ENCODE data around the gene INSM2.

Gene INSM2

DNA sequence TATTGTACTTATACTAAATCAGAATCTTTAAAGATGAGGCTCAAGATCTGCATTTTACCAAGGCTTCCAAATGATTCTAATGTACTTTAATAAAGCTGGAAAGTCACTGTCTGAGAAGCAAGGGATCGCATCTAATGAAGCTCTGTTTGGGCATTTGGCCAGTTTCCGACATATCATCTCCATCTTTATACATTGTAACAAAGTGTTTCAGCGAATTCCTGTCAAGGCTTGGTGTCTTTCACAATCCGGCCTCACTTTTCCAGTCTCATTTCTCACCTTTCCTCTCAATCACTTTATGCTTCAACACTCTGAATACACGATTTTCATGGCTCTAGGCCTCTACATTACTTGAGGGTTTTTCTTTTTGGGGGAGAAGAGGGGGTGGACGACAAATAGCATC lies 27.5 kb upstream of the INSM2 start:
- TF ChIP-seq, protein P1, sequence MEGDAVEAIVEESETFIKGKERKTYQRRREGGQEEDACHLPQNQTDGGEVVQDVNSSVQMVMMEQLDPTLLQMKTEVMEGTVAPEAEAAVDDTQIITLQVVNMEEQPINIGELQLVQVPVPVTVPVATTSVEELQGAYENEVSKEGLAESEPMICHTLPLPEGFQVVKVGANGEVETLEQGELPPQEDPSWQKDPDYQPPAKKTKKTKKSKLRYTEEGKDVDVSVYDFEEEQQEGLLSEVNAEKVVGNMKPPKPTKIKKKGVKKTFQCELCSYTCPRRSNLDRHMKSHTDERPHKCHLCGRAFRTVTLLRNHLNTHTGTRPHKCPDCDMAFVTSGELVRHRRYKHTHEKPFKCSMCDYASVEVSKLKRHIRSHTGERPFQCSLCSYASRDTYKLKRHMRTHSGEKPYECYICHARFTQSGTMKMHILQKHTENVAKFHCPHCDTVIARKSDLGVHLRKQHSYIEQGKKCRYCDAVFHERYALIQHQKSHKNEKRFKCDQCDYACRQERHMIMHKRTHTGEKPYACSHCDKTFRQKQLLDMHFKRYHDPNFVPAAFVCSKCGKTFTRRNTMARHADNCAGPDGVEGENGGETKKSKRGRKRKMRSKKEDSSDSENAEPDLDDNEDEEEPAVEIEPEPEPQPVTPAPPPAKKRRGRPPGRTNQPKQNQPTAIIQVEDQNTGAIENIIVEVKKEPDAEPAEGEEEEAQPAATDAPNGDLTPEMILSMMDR (IDR thresholded peaks at IDR 0.05; ENCODE audit: borderline replicate concordance, control extremely low read depth, extremely low read depth, insufficient read depth, missing control alignments): no peak
- in situ Hi-C loops (cut with MboI; ENCODE audit: low sequenced_read_pairs, unreplicated experiment): no loop called here
- DNase-seq (ENCODE audit: low spot score): no peak

DNA sequence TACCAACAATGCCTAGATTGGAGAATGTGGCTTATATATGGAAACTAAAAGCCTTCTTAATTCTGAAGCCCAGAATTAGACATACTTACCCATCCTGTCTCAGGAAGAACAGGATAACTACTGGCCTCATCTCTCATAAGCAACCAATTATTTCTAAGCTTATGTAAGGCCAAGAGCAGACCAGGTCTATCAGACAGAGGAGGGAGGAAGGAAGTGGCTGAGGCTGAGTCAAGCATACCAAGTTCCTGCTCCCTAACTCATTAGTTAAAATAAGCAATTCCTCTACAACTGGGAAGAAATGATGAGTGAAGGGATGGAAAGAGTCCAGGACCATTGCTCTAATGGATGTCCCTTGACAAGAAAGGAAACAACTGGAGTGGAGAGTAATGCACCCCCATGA lies 27.0 kb upstream of the INSM2 start:
- in situ Hi-C loops (cut with MboI; ENCODE audit: low sequenced_read_pairs, unreplicated experiment): no loop called here
- no peak for DNase-seq (ENCODE audit: low spot score)
- TF ChIP-seq, protein P1 (IDR thresholded peaks at IDR 0.05; ENCODE audit: borderline replicate concordance, control extremely low read depth, extremely low read depth, insufficient read depth, missing control alignments): no peak

DNA sequence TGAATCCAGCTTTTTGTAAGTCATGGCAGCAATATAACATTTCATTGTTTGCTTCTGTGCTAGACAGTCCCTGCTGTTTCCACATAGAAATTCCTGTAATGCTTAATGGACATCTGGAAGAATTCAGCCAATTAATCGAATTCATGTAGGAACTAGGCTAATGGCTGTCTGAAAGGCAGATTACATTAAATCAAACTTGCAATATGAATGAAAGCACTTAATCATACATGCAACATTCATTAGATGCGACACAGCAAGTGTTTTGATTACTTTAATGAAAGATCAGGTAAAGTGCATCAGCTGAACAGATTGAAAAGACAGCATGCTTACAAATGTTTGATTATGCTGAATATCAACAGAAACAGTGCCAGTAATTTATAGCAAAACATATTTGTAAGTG lies 24.1 kb upstream of the INSM2 start:
- in situ Hi-C loops (cut with MboI; ENCODE audit: low sequenced_read_pairs, unreplicated experiment): no loop called here
- TF ChIP-seq, protein P1 (IDR thresholded peaks at IDR 0.05; ENCODE audit: borderline replicate concordance, control extremely low read depth, extremely low read depth, insufficient read depth, missing control alignments): no peak

DNA sequence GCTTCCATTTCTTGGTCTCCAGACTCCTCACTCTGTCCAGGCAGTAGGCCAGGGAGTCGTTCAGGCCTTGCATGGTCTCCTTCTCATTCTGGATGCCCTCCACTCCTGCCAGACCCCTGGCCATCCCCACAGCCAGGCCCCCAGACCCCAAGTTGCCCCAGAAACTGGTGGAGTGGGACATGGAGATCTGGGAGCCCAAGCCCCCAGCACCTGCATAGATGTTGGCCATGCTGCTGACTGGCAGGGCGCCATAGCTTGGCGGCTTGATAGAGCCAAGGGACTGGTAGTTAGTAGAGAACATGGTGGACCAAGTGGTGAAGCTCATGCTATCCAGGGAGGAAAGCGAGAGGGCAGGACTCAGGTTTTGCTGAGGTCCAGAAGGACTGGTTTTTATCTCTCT lies 21.2 kb upstream of the INSM2 start:
- DNase-seq (ENCODE audit: low spot score): no peak
- TF ChIP-seq, protein P1 (IDR thresholded peaks at IDR 0.05; ENCODE audit: borderline replicate concordance, control extremely low read depth, extremely low read depth, insufficient read depth, missing control alignments): no peak
- in situ Hi-C loops (cut with MboI; ENCODE audit: low sequenced_read_pairs, unreplicated experiment): no loop called here

More for the DNA sequence above, 24.1 kb upstream of the INSM2 start:
- DNase-seq (ENCODE audit: low spot score): no peak

DNA sequence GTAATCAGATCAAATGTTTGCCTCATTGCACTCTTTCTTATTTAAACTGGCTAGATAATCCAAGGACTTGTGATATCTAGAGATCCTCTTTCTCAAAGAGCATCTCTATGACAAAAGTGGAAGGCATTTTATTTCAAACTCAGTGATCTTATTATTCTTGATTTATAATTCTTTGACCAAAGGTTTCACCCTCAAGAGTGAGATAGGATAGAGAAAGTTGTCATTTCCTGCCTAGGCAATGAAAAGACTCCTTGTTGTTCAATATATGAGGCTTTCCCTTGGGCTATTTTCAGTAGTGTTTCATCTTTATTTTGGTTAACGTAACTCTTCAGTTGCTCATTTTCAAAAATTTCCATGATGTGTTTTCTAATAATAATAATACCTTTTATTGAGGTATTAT lies 18.0 kb upstream of the INSM2 start:
- in situ Hi-C loops (cut with MboI; ENCODE audit: low sequenced_read_pairs, unreplicated experiment): no loop called here
- TF ChIP-seq, protein P1 (IDR thresholded peaks at IDR 0.05; ENCODE audit: borderline replicate concordance, control extremely low read depth, extremely low read depth, insufficient read depth, missing control alignments): no peak
- no peak for DNase-seq (ENCODE audit: low spot score)

DNA sequence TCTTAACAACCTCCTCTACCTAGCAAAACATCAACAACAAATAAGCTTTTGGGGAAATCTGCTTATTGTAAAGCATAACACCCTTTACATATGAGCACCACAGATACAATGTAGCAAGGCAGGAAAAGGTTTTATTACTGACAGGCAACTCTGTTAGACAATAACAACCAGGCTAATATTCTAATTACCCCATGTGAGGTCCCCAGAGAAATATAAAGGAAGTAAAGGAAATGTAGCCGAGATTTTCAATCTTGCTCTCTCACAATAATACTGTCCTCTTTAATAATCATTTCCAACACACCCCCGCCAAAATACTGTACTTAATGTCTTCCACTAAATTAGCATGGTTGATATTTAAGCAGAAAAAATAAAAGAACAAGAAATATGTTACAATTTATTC lies 14.0 kb upstream of the INSM2 start:
- DNase-seq (ENCODE audit: low spot score): no peak
- TF ChIP-seq, protein P1 (IDR thresholded peaks at IDR 0.05; ENCODE audit: borderline replicate concordance, control extremely low read depth, extremely low read depth, insufficient read depth, missing control alignments): no peak
- in situ Hi-C loops (cut with MboI; ENCODE audit: low sequenced_read_pairs, unreplicated experiment): no loop called here

DNA sequence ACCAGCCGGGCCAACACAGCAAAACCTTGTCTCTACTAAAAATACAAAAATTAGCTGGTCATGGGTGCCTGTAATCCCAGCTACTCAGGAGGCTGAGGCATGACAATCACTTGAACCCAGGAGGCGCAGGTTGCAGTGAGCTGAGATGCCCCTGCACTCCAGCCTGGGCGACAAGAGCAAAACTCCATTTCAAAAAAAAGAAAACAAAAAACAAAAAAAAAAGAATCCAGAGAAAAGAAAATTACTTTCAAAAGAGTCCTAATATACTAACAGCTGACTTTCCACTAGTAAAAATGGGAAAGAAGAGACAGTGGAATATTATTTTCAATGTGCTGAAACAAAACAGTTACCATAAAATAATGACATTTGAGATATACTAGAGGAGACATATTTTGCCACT lies 8.3 kb upstream of the INSM2 start:
- no peak for DNase-seq (ENCODE audit: low spot score)
- TF ChIP-seq, protein P1 (IDR thresholded peaks at IDR 0.05; ENCODE audit: borderline replicate concordance, control extremely low read depth, extremely low read depth, insufficient read depth, missing control alignments): no peak
- in situ Hi-C loops (cut with MboI; ENCODE audit: low sequenced_read_pairs, unreplicated experiment): no loop called here

All from GM13976 (cell line).